ENCODE measurements around the gene CASK.
A peak's percentile ranks its signal among the peaks of the same experiment; 100 is the strongest.

CASK gene

GRCh38 chrX:41922431-41923151 lies 763 bp downstream of the CASK start:
- H3K9me3 Mint-ChIP-seq: no peaks in the 10 kb centered on the region
- peaks cover 12% of the 10 kb centered on the region for H3K36me3 Mint-ChIP-seq
- peak overlapping the region; percentile 91 for H3K27ac Mint-ChIP-seq
- peak overlapping the region; percentile 92 for H3K4me3 Mint-ChIP-seq
- peaks cover 11% of the 10 kb centered on the region for H3K4me1 Mint-ChIP-seq
- DNase-seq (ENCODE audit: low spot score in 2 of 2): peak in 1 of 2 donors; percentile 56
- peak; percentile 14 for ATAC-seq

DNA sequence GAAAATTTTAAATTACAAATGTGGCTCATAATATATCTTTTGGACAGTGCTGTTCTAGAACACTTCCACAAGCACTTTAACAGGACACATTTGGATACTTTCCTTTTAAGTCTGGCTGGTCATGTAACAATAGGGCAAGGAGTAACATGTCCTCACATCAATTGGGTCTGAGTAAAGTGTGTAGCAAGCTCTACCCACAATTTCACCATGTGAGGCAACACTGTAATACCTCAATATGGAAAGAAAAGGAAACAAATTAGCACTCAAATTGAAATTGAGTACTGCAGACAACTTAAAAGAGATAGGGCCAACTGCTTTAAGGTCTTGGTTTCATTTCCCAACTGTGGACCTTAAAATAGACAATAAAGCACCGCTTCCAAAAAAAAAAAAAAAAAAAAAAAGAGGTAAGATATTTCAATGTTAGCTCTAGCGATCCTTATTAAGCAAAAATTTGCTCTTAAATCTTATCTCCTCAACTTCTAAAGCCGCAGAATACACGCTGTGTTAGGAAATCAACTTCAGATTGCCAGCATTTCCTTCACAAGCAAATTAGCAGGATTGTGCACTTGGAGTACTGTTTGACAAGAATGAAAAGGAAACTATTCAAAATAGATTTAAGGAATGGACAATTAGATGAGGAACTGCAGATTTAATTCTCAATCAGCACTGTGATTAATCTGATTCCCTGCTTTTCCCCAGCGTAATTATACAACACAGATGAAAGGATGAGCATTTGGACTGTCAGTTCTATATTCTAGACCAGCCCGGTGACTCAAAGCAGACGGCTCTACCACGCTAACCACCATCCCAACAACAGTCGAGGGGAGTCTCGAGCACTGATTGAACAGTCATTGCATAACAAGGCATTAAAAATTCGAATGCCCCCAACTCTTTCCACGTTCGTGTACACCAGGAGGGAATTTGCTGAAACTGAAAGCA lies 1.6 kb downstream of the CASK start:
- Mint-ChIP-seq H3K36me3 (peaks cover 12% of the 10 kb centered on the region), H3K4me1 (peaks cover 11% of the 10 kb centered on the region), H3K27ac (peak overlapping the region; percentile 91), H3K9me3 (no peaks in the 10 kb centered on the region), H3K4me3 (peak overlapping the region; percentile 92)
- ATAC-seq: peak; percentile 67
- DNase-seq (ENCODE audit: low spot score in 2 of 2): peak in 1 of 2 donors; percentile 61

DNA sequence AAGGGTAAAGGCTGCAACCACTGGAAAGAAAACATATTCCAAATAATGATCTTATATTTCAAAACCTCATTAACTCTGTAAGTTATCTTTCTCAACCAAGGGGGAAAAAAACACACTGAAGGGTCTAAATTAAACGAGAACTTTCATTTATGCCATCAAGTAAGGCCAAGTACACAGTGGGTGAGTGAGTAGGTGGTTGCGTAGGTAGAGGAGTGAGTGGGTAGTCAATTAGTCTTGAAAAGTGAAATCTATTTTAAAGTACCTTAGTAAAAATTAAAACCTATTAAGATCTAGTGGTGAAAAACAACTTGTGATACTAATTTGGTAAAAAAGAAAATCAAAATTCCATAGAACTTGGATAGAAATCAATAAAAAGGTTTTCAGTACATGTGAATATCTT lies 3.5 kb downstream of the CASK start:
- Mint-ChIP-seq H3K36me3 (peaks cover 12% of the 10 kb centered on the region), H3K9me3 (no peaks in the 10 kb centered on the region), H3K4me3 (peak overlapping the region; percentile 92), H3K4me1 (peaks cover 16% of the 10 kb centered on the region), H3K27ac (peak overlapping the region; percentile 67)
- ATAC-seq (no peak), DNase-seq (ENCODE audit: low spot score in 2 of 2) (no peak)

DNA sequence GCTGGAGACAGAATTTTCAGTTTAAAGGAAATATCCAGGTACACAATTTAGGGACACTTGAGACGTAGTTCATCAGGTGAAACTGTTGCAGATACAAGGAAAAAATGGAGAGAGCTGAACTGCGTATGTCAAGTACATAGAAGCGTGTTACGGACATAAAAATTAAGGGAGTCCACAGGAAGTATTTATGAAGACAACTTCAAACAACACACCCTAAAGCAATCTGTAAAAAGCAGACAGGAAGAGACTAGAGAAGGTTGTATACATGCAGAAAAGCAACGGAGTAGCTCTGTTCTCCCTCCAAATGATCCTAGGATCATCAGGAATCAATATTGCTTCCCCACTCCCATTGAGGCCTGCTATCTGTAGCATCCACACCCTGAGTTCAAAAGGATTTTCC lies 5.8 kb downstream of the CASK start:
- H3K27ac Mint-ChIP-seq: no peak overlapping the region
- H3K4me1 Mint-ChIP-seq: peaks cover 17% of the 10 kb centered on the region
- peaks cover 11% of the 10 kb centered on the region for H3K36me3 Mint-ChIP-seq

GRCh38 chrX:41913476-41913875 lies 9.9 kb downstream of the CASK start:
- ATAC-seq: no peak
- Mint-ChIP-seq H3K9me3 (no peaks in the 10 kb centered on the region), H3K36me3 (no peaks in the 10 kb centered on the region), H3K27ac (no peak overlapping the region), H3K4me1 (peaks cover 8% of the 10 kb centered on the region), H3K4me3 (no peak overlapping the region)
- no peak for DNase-seq (ENCODE audit: low spot score in 2 of 2)

More for the DNA sequence above, 5.8 kb downstream of the CASK start:
- Mint-ChIP-seq H3K9me3 (no peaks in the 10 kb centered on the region), H3K4me3 (peak overlapping the region; percentile 92)
- no peak for ATAC-seq
- DNase-seq (ENCODE audit: low spot score in 2 of 2): no peak

DNA sequence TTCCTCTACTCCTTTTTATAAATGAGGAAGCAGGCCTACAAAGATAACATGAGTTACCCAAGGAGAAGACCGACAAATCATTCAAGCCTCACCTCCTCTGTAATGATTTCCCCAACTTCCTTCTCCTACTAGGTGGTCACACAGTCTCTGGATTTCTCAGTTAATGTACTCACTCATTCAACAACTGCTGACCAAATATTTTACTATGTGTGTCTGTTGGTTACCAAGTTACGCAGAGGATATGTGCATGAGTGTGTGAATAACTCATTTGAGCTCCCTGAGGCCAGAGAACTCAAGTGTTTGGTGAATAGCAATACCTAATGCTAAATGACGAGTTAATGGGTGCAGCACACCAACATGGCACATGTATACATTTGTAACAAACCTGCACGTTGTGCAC lies 10.4 kb downstream of the CASK start:
- no peaks in the 10 kb centered on the region for H3K9me3 Mint-ChIP-seq
- H3K4me1 Mint-ChIP-seq: peaks cover 14% of the 10 kb centered on the region
- DNase-seq (ENCODE audit: low spot score in 2 of 2): no peak
- ATAC-seq: peak; percentile 87
- peak overlapping the region; percentile 60 for H3K27ac Mint-ChIP-seq
- no peak overlapping the region for H3K4me3 Mint-ChIP-seq
- no peaks in the 10 kb centered on the region for H3K36me3 Mint-ChIP-seq

GRCh38 chrX:41909068-41909467 lies 14.3 kb downstream of the CASK start:
- H3K4me3 Mint-ChIP-seq: no peak overlapping the region
- H3K27ac Mint-ChIP-seq: peak overlapping the region; percentile 29
- no peak for DNase-seq (ENCODE audit: low spot score in 2 of 2)
- no peaks in the 10 kb centered on the region for H3K9me3 Mint-ChIP-seq
- H3K4me1 Mint-ChIP-seq: peaks cover 25% of the 10 kb centered on the region
- peak; percentile 59 for ATAC-seq
- H3K36me3 Mint-ChIP-seq: no peaks in the 10 kb centered on the region

- no peaks in the 10 kb centered on the region for H3K9me3 Mint-ChIP-seq
Observed at GRCh38 chrX:41906515-41907187, 16.7 kb downstream of the CASK start.

GRCh38 chrX:41903544-41903943 lies 19.8 kb downstream of the CASK start:
- H3K36me3 Mint-ChIP-seq: peaks cover 5% of the 10 kb centered on the region
- H3K27ac Mint-ChIP-seq: no peak overlapping the region
- peaks cover 10% of the 10 kb centered on the region for H3K9me3 Mint-ChIP-seq
- no peak for DNase-seq (ENCODE audit: low spot score in 2 of 2)
- H3K4me1 Mint-ChIP-seq: peaks cover 39% of the 10 kb centered on the region
- H3K4me3 Mint-ChIP-seq: no peak overlapping the region
- ATAC-seq: no peak

More at GRCh38 chrX:41906515-41907187, 16.7 kb downstream of the CASK start:
- H3K4me1 Mint-ChIP-seq: peaks cover 40% of the 10 kb centered on the region
- DNase-seq (ENCODE audit: low spot score in 2 of 2): no peak
- H3K27ac Mint-ChIP-seq: peak overlapping the region; percentile 48
- peak; percentile 88 for ATAC-seq
- peaks cover 5% of the 10 kb centered on the region for H3K36me3 Mint-ChIP-seq
- H3K4me3 Mint-ChIP-seq: no peak overlapping the region

DNA sequence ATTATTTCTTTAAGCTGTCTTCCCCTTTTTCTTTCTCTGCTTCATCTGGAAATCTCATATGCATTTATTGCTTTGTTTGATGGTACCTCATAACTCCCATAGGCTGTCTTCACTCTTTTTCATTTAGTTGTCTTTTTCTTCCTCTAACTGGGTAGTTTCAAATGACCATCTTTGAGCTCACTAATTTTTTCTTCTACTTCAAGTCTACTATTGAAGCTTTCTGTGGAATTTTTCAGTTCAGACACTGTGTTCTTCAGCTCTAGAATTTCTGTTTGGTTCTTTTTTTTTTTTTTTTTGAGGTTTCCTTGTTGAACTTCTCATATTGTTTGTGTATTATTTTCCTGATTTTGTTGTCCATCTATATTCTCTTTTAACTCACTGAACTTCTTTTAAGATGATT lies 23.0 kb downstream of the CASK start:
- Mint-ChIP-seq H3K4me1 (peaks cover 16% of the 10 kb centered on the region), H3K9me3 (peaks cover 12% of the 10 kb centered on the region), H3K4me3 (no peak overlapping the region), H3K36me3 (peaks cover 5% of the 10 kb centered on the region), H3K27ac (no peak overlapping the region)
- no peak for DNase-seq (ENCODE audit: low spot score in 2 of 2)
- no peak for ATAC-seq

GRCh38 chrX:41895826-41896225 lies 27.5 kb downstream of the CASK start:
- Mint-ChIP-seq H3K4me1 (no peaks in the 10 kb centered on the region), H3K4me3 (no peak overlapping the region), H3K9me3 (peaks cover 14% of the 10 kb centered on the region), H3K36me3 (no peaks in the 10 kb centered on the region), H3K27ac (no peak overlapping the region)
- no peak for DNase-seq (ENCODE audit: low spot score in 2 of 2)
- ATAC-seq: no peak

DNA sequence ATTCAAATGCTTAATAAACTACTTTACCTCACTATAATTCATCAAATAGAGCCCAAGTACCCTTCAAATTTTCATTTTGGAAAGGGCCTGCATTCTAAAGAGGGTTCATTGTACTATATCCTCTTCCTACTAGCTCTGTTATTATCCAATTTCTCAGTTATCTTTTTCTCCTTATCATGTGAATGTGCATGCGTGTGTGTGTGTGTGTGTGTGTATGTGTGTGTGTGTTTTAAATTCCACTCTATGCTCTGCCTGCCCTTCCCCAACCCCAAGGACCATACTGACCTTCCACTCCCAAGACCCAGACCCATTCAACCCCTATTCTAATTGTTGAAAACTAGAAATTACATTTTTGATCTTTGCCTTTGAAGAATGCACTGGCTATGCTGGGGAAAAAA lies 33.3 kb downstream of the CASK start:
- ATAC-seq (no peak), DNase-seq (ENCODE audit: low spot score in 2 of 2) (no peak)
- Mint-ChIP-seq H3K9me3 (peaks cover 1% of the 10 kb centered on the region), H3K4me1 (peaks cover 16% of the 10 kb centered on the region), H3K27ac (no peak overlapping the region), H3K36me3 (peaks cover 6% of the 10 kb centered on the region), H3K4me3 (no peak overlapping the region)

GRCh38 chrX:41889317-41890025 lies 33.9 kb downstream of the CASK start:
- Mint-ChIP-seq H3K4me1 (peaks cover 17% of the 10 kb centered on the region), H3K27ac (no peak overlapping the region), H3K36me3 (peaks cover 6% of the 10 kb centered on the region), H3K4me3 (no peak overlapping the region), H3K9me3 (no peaks in the 10 kb centered on the region)
- ATAC-seq: no peak
- no peak for DNase-seq (ENCODE audit: low spot score in 2 of 2)

DNA sequence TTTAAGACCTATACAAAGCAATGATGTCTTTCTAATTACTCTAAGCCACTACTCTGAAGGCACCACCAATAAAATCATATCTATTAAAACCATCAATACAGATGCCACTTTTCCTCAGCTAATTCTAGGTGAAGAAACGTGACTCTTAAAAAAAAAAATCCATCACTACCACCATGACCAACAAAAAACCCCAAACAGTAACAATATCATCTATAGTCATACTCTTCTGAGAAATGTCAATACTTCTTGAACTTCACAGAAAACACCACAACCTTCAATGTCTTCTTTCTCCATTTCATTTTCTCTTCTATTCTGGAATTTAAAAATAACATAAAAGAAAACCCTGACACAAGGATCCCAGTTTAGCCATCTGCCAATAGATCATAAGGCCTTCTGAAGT lies 35.7 kb downstream of the CASK start:
- peak overlapping the region; percentile 20 for H3K4me3 Mint-ChIP-seq
- peaks cover 6% of the 10 kb centered on the region for H3K36me3 Mint-ChIP-seq
- DNase-seq (ENCODE audit: low spot score in 2 of 2): no peak
- peak; percentile 71 for ATAC-seq
- peak overlapping the region; percentile 35 for H3K27ac Mint-ChIP-seq
- H3K9me3 Mint-ChIP-seq: no peaks in the 10 kb centered on the region
- peaks cover 25% of the 10 kb centered on the region for H3K4me1 Mint-ChIP-seq

GRCh38 chrX:41885724-41886123 lies 37.6 kb downstream of the CASK start:
- no peak for DNase-seq (ENCODE audit: low spot score in 2 of 2)
- no peak overlapping the region for H3K27ac Mint-ChIP-seq
- H3K4me3 Mint-ChIP-seq: no peak overlapping the region
- peaks cover 6% of the 10 kb centered on the region for H3K36me3 Mint-ChIP-seq
- H3K9me3 Mint-ChIP-seq: no peaks in the 10 kb centered on the region
- peaks cover 30% of the 10 kb centered on the region for H3K4me1 Mint-ChIP-seq
- ATAC-seq: no peak
